ENCODE data around the gene NPR3.
"Not testable (repeated sequence)": the region's sequence is repeated elsewhere in the genome, so short reads cannot be mapped to it uniquely, and the experiment has no call there.

- not testable (repeated sequence) for TF ChIP-seq CTCF (IDR thresholded peaks at IDR 0.05 in 4 of 5, conservative IDR thresholded peaks at IDR 0.05 in 1 of 5); POLR2A (IDR thresholded peaks at IDR 0.05)
These were observed 94.3 kb downstream of the NPR3 start for GRCh38 chr5:32805462-32805861.
